ENCODE data around the gene ZNF490. TPM values are rescaled to one million over a fixed set of nuclear protein-coding genes. Genes with fewer than 3 reads are reported as not detected.
"Not testable (repeated sequence)": the region's sequence is repeated elsewhere in the genome, so short reads cannot be mapped to it uniquely, and the experiment has no call there.

The ZNF490 gene
- total RNA-seq, 1 donor from 2014 or later: 7.9 TPM

DNA sequence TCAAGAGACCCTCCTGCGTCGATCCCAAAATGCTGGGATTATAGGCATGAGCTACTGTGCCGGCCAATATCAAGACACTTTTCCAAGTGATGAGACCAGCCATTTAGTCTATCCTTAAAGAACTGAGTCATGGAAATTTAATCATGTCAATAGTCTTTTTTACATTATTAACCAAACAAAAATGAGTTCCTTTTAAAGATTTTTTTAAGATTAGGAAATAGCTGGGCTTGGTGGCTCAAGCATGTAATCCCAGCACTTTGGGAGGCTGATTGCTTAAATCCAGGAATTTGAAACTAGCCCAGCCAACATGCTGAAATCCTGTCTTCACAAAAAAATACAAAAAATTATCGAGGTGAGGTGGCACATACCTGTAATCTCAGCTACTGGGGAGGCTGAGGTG, 42.7 kb downstream of the ZNF490 start:
- no peaks in the 10 kb centered on the region for H3K36me3 ChIP-seq (ENCODE audit: control insufficient read depth, insufficient read depth, low read length)
- no peaks in the 10 kb centered on the region for H3K27me3 ChIP-seq (ENCODE audit: control insufficient read depth, insufficient read depth, low read length)
- no peak overlapping the region for H3K4me3 ChIP-seq (ENCODE audit: low read depth, low read length)
- DNase-seq (ENCODE audit: low read depth) (no peak), FAIRE-seq (no peak)
- TF ChIP-seq, protein P1, sequence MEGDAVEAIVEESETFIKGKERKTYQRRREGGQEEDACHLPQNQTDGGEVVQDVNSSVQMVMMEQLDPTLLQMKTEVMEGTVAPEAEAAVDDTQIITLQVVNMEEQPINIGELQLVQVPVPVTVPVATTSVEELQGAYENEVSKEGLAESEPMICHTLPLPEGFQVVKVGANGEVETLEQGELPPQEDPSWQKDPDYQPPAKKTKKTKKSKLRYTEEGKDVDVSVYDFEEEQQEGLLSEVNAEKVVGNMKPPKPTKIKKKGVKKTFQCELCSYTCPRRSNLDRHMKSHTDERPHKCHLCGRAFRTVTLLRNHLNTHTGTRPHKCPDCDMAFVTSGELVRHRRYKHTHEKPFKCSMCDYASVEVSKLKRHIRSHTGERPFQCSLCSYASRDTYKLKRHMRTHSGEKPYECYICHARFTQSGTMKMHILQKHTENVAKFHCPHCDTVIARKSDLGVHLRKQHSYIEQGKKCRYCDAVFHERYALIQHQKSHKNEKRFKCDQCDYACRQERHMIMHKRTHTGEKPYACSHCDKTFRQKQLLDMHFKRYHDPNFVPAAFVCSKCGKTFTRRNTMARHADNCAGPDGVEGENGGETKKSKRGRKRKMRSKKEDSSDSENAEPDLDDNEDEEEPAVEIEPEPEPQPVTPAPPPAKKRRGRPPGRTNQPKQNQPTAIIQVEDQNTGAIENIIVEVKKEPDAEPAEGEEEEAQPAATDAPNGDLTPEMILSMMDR (IDR thresholded peaks at IDR 0.05; ENCODE audit: insufficient read depth, low read length, severe bottlenecking): no peak

DNA sequence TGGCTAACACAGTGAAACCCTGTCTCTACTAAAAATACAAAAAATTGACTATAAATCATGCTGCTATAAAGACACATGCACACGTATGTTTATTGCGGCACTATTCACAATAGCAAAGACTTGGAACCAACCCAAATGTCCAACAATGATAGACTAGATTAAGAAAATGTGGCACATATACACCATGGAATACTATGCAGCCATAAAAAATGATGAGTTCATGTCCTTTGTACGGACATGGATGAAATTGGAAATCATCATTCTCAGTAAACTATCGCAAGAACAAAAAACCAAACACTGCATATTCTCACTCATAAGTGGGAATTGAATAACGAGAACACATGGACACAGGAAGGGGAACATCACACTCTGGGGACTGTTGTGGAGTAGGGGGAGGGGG, 44.2 kb downstream of the ZNF490 start:
- not testable (repeated sequence) for H3K4me3 ChIP-seq (ENCODE audit: low read depth, low read length); DNase-seq (ENCODE audit: low read depth); FAIRE-seq; H3K27me3 ChIP-seq (ENCODE audit: control insufficient read depth, insufficient read depth, low read length); H3K36me3 ChIP-seq (ENCODE audit: control insufficient read depth, insufficient read depth, low read length)

DNA sequence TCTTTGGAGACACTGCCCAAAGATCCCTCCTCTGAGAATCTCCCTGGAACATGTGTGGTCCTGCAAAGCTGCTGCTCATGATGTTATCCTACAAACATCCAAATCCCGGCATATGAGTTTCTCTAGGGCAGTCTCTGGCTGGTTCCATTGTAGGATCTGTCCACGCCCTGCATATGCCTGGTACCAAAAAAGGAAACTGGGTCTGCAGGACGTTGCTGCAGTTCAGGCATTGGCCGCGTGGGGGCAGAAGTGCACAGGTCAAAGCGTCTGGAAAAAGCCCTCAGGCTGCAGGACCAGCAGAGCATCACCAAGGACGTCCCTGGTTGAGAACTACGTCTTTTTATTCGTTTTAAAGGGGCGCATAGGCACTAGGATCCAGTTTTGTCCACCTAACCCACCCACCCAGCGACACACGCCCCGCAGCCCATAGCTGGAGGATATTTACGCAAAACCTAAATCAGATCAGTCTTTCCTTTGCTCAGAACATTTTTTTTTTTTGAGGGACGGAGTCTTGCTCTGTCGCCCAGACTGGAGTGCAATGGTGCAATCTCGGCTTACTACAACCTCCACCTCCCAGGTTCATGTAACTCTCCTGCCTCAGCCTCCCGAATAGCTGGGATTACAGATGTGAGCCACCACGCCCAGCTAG, 46.5 kb downstream of the ZNF490 start:
- FAIRE-seq: no peak
- TF ChIP-seq, protein P1 (IDR thresholded peaks at IDR 0.05; ENCODE audit: insufficient read depth, low read length, severe bottlenecking): peak; percentile 94
- DNase-seq (ENCODE audit: low read depth): peak; percentile 90
- H3K36me3 ChIP-seq (ENCODE audit: control insufficient read depth, insufficient read depth, low read length): no peaks in the 10 kb centered on the region
- no peaks in the 10 kb centered on the region for H3K27me3 ChIP-seq (ENCODE audit: control insufficient read depth, insufficient read depth, low read length)
- H3K4me3 ChIP-seq (ENCODE audit: low read depth, low read length): no peak overlapping the region

DNA sequence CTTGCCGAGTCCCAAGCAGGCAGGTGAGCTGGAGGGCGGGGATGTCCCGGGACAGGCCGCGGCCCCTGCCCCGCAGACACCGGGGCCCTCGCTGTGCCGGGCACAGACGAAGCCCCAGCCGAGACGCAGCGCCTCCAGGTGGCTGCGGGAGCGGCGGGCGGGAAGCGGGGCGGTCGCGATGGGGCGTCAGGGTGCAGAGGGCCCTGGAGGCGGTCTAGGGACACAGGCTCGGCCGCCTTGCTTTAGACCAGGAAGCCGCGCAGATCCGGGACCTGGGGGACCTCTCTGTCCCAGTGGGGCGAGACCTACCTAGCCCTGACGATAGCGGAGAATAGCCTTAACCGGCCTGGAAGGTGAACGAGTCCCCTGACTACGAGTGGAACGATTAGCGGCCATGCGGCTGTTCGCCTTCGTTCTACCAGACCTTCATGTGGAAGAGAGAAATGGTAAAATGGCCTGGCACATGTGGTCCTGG, 55.1 kb downstream of the ZNF490 start:
- no peaks in the 10 kb centered on the region for H3K36me3 ChIP-seq (ENCODE audit: control insufficient read depth, insufficient read depth, low read length)
- no peak overlapping the region for H3K4me3 ChIP-seq (ENCODE audit: low read depth, low read length)
- DNase-seq (ENCODE audit: low read depth) (no peak), FAIRE-seq (no peak)
- no peaks in the 10 kb centered on the region for H3K27me3 ChIP-seq (ENCODE audit: control insufficient read depth, insufficient read depth, low read length)
- TF ChIP-seq, protein P1 (IDR thresholded peaks at IDR 0.05; ENCODE audit: insufficient read depth, low read length, severe bottlenecking): no peak

DNA sequence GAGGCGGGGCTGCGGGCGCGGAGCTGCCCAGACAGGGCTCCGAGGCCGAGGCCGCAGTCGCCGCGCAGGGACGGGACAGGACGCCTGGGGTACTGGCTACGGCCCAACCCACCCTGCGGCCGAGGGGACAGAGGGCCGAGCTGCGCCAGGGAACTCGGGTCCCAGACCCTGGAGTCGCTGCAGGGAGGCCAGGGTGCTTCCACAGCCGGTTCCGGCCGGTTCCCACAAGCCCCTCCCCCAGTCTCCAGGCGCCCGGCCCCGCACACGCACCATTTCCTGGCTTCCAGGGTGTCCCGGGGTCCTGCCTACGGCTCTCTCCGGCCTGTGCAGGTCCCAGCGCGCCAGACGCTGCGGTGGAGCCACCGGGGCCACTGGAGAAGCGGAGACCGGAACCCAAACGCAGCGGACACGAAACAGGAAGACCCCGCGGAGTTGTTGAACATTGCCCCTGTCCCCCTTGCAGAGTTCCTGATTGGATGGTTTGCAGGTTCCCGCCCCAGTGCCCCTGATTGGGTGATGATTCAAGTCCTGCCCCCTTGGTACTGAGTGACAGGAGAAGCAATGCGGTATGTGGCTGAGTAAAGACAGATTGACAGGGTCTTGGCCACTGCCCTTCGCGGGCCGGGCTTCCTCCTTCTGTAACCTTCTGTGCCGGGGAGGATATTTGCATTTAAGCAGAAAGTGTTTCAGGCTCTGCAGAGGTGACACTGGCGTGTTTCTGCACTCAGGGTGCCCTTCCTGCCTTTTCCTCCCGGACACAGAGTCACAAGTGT, 59.4 kb downstream of the ZNF490 start, which contains the start of gene ZNF564:
ZNF564 (minus strand) TSS at position 423 of the 773 bp plus-strand sequence; CDS start at position 273, 150 bp downstream.
- DNase-seq (ENCODE audit: low read depth): peak; percentile 96
- Histone ChIP-seq H3K36me3 (ENCODE audit: control insufficient read depth, insufficient read depth, low read length) (no peaks in the 10 kb centered on the region), H3K27me3 (ENCODE audit: control insufficient read depth, insufficient read depth, low read length) (no peaks in the 10 kb centered on the region), H3K4me3 (ENCODE audit: low read depth, low read length) (peak within 1 kb of the TSS; percentile 79)
- FAIRE-seq: peak; percentile 62
- TF ChIP-seq, protein P1 (IDR thresholded peaks at IDR 0.05; ENCODE audit: insufficient read depth, low read length, severe bottlenecking): no peak

DNA sequence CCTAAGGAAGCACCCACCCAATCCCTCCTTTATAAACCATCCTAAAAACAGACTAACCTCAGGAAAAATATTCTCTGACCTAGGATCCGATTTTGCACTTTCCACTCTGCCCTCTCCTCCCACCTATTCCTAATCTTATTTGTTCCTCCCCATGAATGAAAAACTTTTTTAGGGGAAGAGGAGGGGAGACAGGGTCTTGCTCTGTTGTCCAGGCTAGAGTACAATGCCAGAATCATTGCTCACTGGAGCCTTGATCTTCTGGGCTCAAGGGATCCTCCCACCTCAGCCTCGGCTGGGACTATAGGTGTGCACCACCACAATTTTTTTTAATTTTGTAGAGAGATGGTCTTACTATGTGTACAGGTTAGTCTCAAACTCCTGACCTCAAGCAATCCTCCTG, 63.7 kb downstream of the ZNF490 start:
- H3K4me3 ChIP-seq (ENCODE audit: low read depth, low read length): no peak overlapping the region
- no peak for FAIRE-seq

More for the DNA sequence above, 63.7 kb downstream of the ZNF490 start:
- peaks cover 3% of the 10 kb centered on the region for H3K36me3 ChIP-seq (ENCODE audit: control insufficient read depth, insufficient read depth, low read length)
- no peak for DNase-seq (ENCODE audit: low read depth)
- H3K27me3 ChIP-seq (ENCODE audit: control insufficient read depth, insufficient read depth, low read length): no peaks in the 10 kb centered on the region
- TF ChIP-seq, protein P1 (IDR thresholded peaks at IDR 0.05; ENCODE audit: insufficient read depth, low read length, severe bottlenecking): no peak

Measured in bronchial epithelial cell (primary cell).